HuH-7.5 (cell line): Measurements from ENCODE around the gene LYZ.
A peak's percentile ranks its signal among the peaks of the same experiment; 100 is the strongest.

Experiments used
- DNase-seq: peaks from one replicate; pipeline ENCODE4 v3.0.0; 2011; ENCODE audit warnings: low spot score

The LYZ gene

GRCh38 chr12:69386921-69387320 is 38.7 kb downstream of the LYZ start:
- no peak for DNase-seq

- DNase-seq = peak; percentile 16
Observed at GRCh38 chr12:69388371-69388770, 40.2 kb downstream of the LYZ start.

- DNase-seq = no peak
Observed at GRCh38 chr12:69389831-69390230, 41.6 kb downstream of the LYZ start.

- no peak for DNase-seq
Observed at GRCh38 chr12:69392179-69392928, 44.2 kb downstream of the LYZ start.

GRCh38 chr12:69396041-69396440 is 47.9 kb downstream of the LYZ start:
- DNase-seq = no peak

DNA sequence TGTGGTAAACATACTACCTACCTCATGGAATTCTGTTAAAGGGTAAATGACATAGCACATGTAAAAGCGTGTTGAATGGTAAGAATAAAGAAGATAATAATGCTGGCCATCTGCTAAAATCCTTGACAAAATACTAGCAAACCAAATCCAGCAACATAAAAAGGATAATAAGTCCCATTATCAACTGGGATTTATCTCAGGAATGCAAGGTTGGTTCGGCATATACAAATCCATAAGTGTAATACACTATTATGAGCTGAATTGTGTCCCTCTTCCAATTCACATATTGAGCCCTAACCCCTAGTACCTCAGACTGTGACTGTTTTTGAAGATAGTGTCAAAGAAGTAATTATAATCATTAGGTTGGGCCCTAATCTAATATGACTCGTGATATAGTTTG is 48.8 kb downstream of the LYZ start:
- no peak for DNase-seq

GRCh38 chr12:69397978-69398377 is 49.8 kb downstream of the LYZ start:
- DNase-seq = no peak

- no peak for DNase-seq
Observed at GRCh38 chr12:69401940-69402339, 53.8 kb downstream of the LYZ start.
